ENCODE results near the gene FARP1.

The FARP1 gene

DNA sequence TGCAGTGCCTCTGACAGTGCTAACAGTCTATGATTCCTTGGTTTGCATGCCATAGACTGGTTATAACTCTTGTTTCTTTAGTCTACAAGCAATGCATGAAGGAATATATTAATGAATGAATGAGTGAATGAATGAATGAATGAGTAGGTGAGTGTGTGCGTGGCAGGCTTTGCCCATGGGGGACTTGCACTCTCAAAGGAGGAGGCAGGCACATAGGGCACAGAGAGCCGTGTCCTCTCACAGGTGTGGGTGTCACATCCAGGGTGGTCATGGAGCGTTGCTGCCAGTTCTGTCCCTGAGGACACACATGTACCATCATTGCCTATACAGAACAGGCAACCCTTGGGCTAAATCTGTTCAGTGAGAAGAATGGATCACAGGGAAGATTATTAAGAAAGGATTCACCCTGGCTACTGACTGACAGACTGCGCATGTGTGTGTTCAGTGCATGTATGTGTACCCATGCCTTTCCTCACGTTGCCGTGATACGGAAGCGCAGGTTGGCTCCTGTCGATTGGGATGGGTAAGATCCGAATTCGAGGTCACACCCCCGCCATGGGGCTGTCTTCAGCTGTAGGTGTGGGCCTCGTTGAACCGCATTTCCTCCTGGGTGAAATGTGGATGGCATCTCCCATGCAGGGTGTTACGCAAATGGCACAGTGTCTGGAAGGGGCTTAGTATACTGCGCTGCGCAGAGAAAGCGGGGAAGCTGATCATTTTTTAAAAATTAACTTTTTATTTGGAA lies 272.6 kb downstream of the FARP1 start:
- H3K36me3 ChIP-seq (ENCODE audit: insufficient read depth, low read length) = peaks cover 51% of the 10 kb centered on the region
- no peak overlapping the region for H3K27ac ChIP-seq (ENCODE audit: low read depth, low read length)
- H3K9me3 ChIP-seq (ENCODE audit: insufficient read depth, low read depth, low read length) = no peaks in the 10 kb centered on the region
- no peak overlapping the region for H3K9ac ChIP-seq (ENCODE audit: low read depth, low read length)
- no peaks in the 10 kb centered on the region for H3K4me1 ChIP-seq (ENCODE audit: insufficient read depth, low read length)
- WGBS = 95% methylated on average over 18 of the region's 18 CpGs
- no peak overlapping the region for H3K4me3 ChIP-seq (ENCODE audit: low read length)
- no peaks in the 10 kb centered on the region for H3K27me3 ChIP-seq (ENCODE audit: insufficient read depth, low read length)

GRCh38 chr13:98416408-98416807 lies 273.5 kb downstream of the FARP1 start:
- Histone ChIP-seq H3K27me3 (ENCODE audit: insufficient read depth, low read length) (no peaks in the 10 kb centered on the region), H3K9me3 (ENCODE audit: insufficient read depth, low read depth, low read length) (no peaks in the 10 kb centered on the region), H3K9ac (ENCODE audit: low read depth, low read length) (no peak overlapping the region), H3K4me1 (ENCODE audit: insufficient read depth, low read length) (no peaks in the 10 kb centered on the region), H3K27ac (ENCODE audit: low read depth, low read length) (no peak overlapping the region), H3K36me3 (ENCODE audit: insufficient read depth, low read length) (peaks cover 51% of the 10 kb centered on the region), H3K4me3 (ENCODE audit: low read length) (no peak overlapping the region)
- WGBS = 95% methylated on average over 4 of the region's 4 CpGs

- no peak overlapping the region for H3K9ac ChIP-seq (ENCODE audit: low read depth, low read length)
- H3K4me1 ChIP-seq (ENCODE audit: insufficient read depth, low read length) = no peaks in the 10 kb centered on the region
- 94% methylated on average over 14 of the region's 14 CpGs for WGBS
- H3K4me3 ChIP-seq (ENCODE audit: low read length) = no peak overlapping the region
- H3K27ac ChIP-seq (ENCODE audit: low read depth, low read length) = no peak overlapping the region
- no peaks in the 10 kb centered on the region for H3K27me3 ChIP-seq (ENCODE audit: insufficient read depth, low read length)
- H3K9me3 ChIP-seq (ENCODE audit: insufficient read depth, low read depth, low read length) = no peaks in the 10 kb centered on the region
- H3K36me3 ChIP-seq (ENCODE audit: insufficient read depth, low read length) = peaks cover 43% of the 10 kb centered on the region
Measured at GRCh38 chr13:98419786-98420553, 277.1 kb downstream of the FARP1 start.

GRCh38 chr13:98420554-98421175 lies 277.8 kb downstream of the FARP1 start:
- Histone ChIP-seq H3K9ac (ENCODE audit: low read depth, low read length) (no peak overlapping the region), H3K27ac (ENCODE audit: low read depth, low read length) (no peak overlapping the region), H3K27me3 (ENCODE audit: insufficient read depth, low read length) (no peaks in the 10 kb centered on the region), H3K4me3 (ENCODE audit: low read length) (no peak overlapping the region), H3K4me1 (ENCODE audit: insufficient read depth, low read length) (no peaks in the 10 kb centered on the region), H3K9me3 (ENCODE audit: insufficient read depth, low read depth, low read length) (no peaks in the 10 kb centered on the region), H3K36me3 (ENCODE audit: insufficient read depth, low read length) (peaks cover 41% of the 10 kb centered on the region)
- 96% methylated on average over 6 of the region's 6 CpGs for WGBS

DNA sequence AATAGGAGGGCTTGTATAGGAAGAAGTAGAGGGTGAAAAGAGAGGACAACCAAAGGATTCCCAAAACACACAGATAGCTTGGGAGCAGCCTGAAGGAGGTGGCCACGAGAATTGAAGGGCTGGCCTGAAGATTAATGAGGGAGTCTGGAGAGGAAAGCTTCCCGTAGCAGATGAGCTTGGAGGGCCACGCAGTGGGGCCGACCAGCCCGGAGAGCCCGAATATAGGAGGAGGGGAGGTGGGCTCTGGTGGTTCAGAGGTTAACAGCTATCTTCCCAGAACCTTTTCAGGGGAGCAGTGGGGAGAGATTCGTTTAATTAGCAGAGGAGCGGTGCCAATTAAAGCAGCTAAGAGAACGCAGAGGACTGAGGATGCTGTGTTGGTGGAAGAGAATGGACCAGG lies 279.2 kb downstream of the FARP1 start:
- Histone ChIP-seq H3K9me3 (ENCODE audit: insufficient read depth, low read depth, low read length) (no peaks in the 10 kb centered on the region), H3K4me3 (ENCODE audit: low read length) (no peak overlapping the region), H3K9ac (ENCODE audit: low read depth, low read length) (no peak overlapping the region), H3K36me3 (ENCODE audit: insufficient read depth, low read length) (peaks cover 48% of the 10 kb centered on the region), H3K27me3 (ENCODE audit: insufficient read depth, low read length) (no peaks in the 10 kb centered on the region), H3K27ac (ENCODE audit: low read depth, low read length) (no peak overlapping the region), H3K4me1 (ENCODE audit: insufficient read depth, low read length) (no peaks in the 10 kb centered on the region)
- 95% methylated on average over 9 of the region's 9 CpGs for WGBS

DNA sequence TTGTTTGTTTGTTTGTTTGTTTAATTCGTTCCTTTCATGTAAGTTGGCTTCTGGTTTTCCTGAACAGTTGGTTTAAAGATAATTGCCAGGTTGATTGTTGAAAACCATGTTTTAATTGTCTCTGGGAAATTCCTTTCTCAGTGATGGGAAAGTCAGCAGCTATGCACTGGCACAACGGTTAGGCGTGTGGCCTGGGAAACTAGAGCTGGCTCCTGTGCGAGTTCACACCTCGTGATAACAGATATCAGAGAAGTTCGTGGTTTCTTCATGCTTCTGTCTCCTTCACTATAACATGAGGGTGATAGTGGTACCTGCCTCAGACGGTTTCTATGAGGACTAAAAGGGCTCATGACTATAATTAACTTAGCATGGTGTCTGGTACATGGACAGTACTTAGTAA lies 280.5 kb downstream of the FARP1 start:
- Histone ChIP-seq H3K4me1 (ENCODE audit: insufficient read depth, low read length) (no peaks in the 10 kb centered on the region), H3K9me3 (ENCODE audit: insufficient read depth, low read depth, low read length) (no peaks in the 10 kb centered on the region), H3K4me3 (ENCODE audit: low read length) (no peak overlapping the region), H3K27me3 (ENCODE audit: insufficient read depth, low read length) (no peaks in the 10 kb centered on the region), H3K36me3 (ENCODE audit: insufficient read depth, low read length) (peaks cover 49% of the 10 kb centered on the region), H3K9ac (ENCODE audit: low read depth, low read length) (no peak overlapping the region), H3K27ac (ENCODE audit: low read depth, low read length) (no peak overlapping the region)
- WGBS = 96% methylated on average over 6 of the region's 7 CpGs

GRCh38 chr13:98427331-98427995 lies 284.6 kb downstream of the FARP1 start:
- Histone ChIP-seq H3K9ac (ENCODE audit: low read depth, low read length) (no peak overlapping the region), H3K4me3 (ENCODE audit: low read length) (no peak overlapping the region), H3K36me3 (ENCODE audit: insufficient read depth, low read length) (peaks cover 36% of the 10 kb centered on the region), H3K27ac (ENCODE audit: low read depth, low read length) (no peak overlapping the region), H3K4me1 (ENCODE audit: insufficient read depth, low read length) (no peaks in the 10 kb centered on the region), H3K27me3 (ENCODE audit: insufficient read depth, low read length) (no peaks in the 10 kb centered on the region), H3K9me3 (ENCODE audit: insufficient read depth, low read depth, low read length) (no peaks in the 10 kb centered on the region)
- WGBS = 94% methylated on average over 13 of the region's 13 CpGs

DNA sequence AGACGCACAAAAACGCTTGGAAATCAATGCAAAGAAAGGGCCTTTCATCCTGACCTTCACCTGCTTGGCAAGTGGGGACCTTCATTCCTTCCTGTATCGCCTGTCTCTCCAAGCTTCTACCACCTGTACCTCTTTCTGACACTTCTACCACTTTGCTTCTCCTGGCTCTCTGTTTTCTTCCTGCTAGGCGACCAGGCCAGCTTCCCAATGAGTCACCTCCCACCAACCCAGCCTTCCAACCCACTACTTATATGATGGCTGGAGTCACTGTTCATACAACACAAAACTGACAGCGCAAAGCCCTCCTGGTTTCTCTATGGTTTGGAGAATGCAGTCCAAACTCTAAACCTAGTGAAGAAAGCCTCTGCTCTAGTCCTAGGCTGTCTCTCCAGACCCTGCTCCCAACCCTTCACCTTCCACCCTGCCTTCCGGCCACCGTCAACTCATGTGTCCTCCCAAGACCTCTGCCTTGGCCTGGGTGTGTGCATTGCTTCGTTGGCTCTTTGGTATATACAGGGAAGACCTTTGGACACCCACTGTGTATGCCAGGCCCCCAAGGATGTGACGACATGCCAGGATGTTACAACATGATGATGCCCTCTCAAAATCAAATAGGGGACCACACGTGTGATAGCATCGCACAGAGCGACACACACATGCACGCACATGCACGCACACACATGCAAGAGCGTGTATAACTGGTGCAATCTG lies 285.5 kb downstream of the FARP1 start:
- peaks cover 35% of the 10 kb centered on the region for H3K36me3 ChIP-seq (ENCODE audit: insufficient read depth, low read length)
- H3K9me3 ChIP-seq (ENCODE audit: insufficient read depth, low read depth, low read length) = no peaks in the 10 kb centered on the region
- no peaks in the 10 kb centered on the region for H3K27me3 ChIP-seq (ENCODE audit: insufficient read depth, low read length)
- no peak overlapping the region for H3K4me3 ChIP-seq (ENCODE audit: low read length)
- no peak overlapping the region for H3K27ac ChIP-seq (ENCODE audit: low read depth, low read length)
- H3K4me1 ChIP-seq (ENCODE audit: insufficient read depth, low read length) = no peaks in the 10 kb centered on the region
- H3K9ac ChIP-seq (ENCODE audit: low read depth, low read length) = no peak overlapping the region
- WGBS = 94% methylated on average over 15 of the region's 15 CpGs

- no peak overlapping the region for H3K9ac ChIP-seq (ENCODE audit: low read depth, low read length)
- no peak overlapping the region for H3K4me3 ChIP-seq (ENCODE audit: low read length)
- H3K9me3 ChIP-seq (ENCODE audit: insufficient read depth, low read depth, low read length) = no peaks in the 10 kb centered on the region
- WGBS = 87% methylated on average over 10 of the region's 10 CpGs
- peaks cover 34% of the 10 kb centered on the region for H3K36me3 ChIP-seq (ENCODE audit: insufficient read depth, low read length)
- H3K27me3 ChIP-seq (ENCODE audit: insufficient read depth, low read length) = no peaks in the 10 kb centered on the region
- no peak overlapping the region for H3K27ac ChIP-seq (ENCODE audit: low read depth, low read length)
- no peaks in the 10 kb centered on the region for H3K4me1 ChIP-seq (ENCODE audit: insufficient read depth, low read length)
Measured at GRCh38 chr13:98429081-98429480, 286.2 kb downstream of the FARP1 start.

GRCh38 chr13:98429531-98429930 lies 286.6 kb downstream of the FARP1 start:
- H3K4me3 ChIP-seq (ENCODE audit: low read length) = no peak overlapping the region
- no peak overlapping the region for H3K9ac ChIP-seq (ENCODE audit: low read depth, low read length)
- 94% methylated on average over 7 of the region's 7 CpGs for WGBS
- H3K36me3 ChIP-seq (ENCODE audit: insufficient read depth, low read length) = peaks cover 29% of the 10 kb centered on the region
- H3K27ac ChIP-seq (ENCODE audit: low read depth, low read length) = no peak overlapping the region
- no peaks in the 10 kb centered on the region for H3K27me3 ChIP-seq (ENCODE audit: insufficient read depth, low read length)
- H3K9me3 ChIP-seq (ENCODE audit: insufficient read depth, low read depth, low read length) = no peaks in the 10 kb centered on the region
- H3K4me1 ChIP-seq (ENCODE audit: insufficient read depth, low read length) = no peaks in the 10 kb centered on the region

Measured in HUES64 (cell line).